IPS-15b (cell line): ENCODE measurements around the gene CYTH4.

Experiments used
- H3K27me3 ChIP-seq: one replicate; pipeline ENCODE4 v1.6.1; 2013; ENCODE audit warnings: low read length; ENCODE audit not compliant: control insufficient read depth, insufficient read depth
- H3K36me3 ChIP-seq: one replicate; pipeline ENCODE4 v1.6.1; 2013; ENCODE audit warnings: low read length; ENCODE audit not compliant: control insufficient read depth, insufficient read depth
- H3K4me1 ChIP-seq: one replicate; pipeline ENCODE4 v1.6.1; 2013; ENCODE audit warnings: mild to moderate bottlenecking, low read length; ENCODE audit not compliant: control insufficient read depth, insufficient read depth
- H3K4me3 ChIP-seq: one replicate; pipeline ENCODE4 v1.5.1; 2013; ENCODE audit warnings: low read depth, low read length
- H3K9ac ChIP-seq: one replicate; pipeline ENCODE4 v1.6.1; 2013; ENCODE audit warnings: low read depth, mild to moderate bottlenecking, low read length
- H3K9me3 ChIP-seq: one replicate; pipeline ENCODE4 v1.6.1; 2013; ENCODE audit warnings: mild to moderate bottlenecking, low read length; ENCODE audit not compliant: control insufficient read depth, insufficient read depth

The CYTH4 gene

DNA sequence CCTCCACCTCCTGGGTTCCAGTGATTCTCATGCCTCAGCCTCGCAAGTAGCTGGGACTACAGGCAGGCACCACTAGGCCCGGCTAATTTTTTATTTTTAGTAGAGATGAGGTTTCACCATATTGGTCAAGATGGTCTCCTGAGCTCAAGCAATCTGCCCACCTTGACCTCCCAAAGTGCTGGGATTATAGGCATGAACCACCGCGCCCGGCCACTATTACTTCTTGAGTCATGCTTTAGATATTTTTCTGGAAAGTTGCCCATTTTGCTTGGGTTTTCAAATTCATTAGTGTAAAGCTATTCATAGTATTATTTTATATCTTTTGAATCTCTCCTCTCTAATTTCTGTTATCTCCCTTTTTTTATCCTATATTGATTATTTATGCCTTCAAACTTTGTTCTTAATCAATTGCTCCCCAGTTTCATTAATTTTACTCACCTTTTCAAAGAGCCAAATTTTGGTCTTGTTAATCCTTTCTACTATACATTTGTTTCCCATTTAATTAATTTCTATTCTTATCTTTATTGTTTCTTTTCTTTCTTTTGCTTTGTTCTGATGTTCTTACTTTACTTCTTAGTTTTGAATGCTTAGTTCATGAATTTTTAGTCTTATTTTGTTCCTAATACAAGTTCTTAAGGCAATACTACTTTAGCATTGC lies 28.0 kb upstream of the CYTH4 start:
- no peak overlapping the region for H3K9ac ChIP-seq
- no peaks in the 10 kb centered on the region for H3K27me3 ChIP-seq

GRCh38 chr22:37254867-37255233 lies 27.5 kb upstream of the CYTH4 start:
- Histone ChIP-seq H3K9me3 (no peaks in the 10 kb centered on the region), H3K4me3 (no peak overlapping the region), H3K4me1 (peaks cover 3% of the 10 kb centered on the region), H3K27me3 (peaks cover 3% of the 10 kb centered on the region), H3K9ac (no peak overlapping the region), H3K36me3 (no peaks in the 10 kb centered on the region)

More for the DNA sequence above, 28.0 kb upstream of the CYTH4 start:
- peaks cover 3% of the 10 kb centered on the region for H3K4me1 ChIP-seq
- no peak overlapping the region for H3K4me3 ChIP-seq
- H3K36me3 ChIP-seq, result no peaks in the 10 kb centered on the region
- no peaks in the 10 kb centered on the region for H3K9me3 ChIP-seq

- no peaks in the 10 kb centered on the region for H3K9me3 ChIP-seq
- H3K4me3 ChIP-seq, result no peak overlapping the region
- H3K27me3 ChIP-seq, result peaks cover 10% of the 10 kb centered on the region
- H3K36me3 ChIP-seq, result no peaks in the 10 kb centered on the region
- H3K4me1 ChIP-seq, result peaks cover 3% of the 10 kb centered on the region
- no peak overlapping the region for H3K9ac ChIP-seq
Observed at GRCh38 chr22:37255558-37256006, 26.7 kb upstream of the CYTH4 start.

GRCh38 chr22:37256075-37256726 lies 26.1 kb upstream of the CYTH4 start:
- no peaks in the 10 kb centered on the region for H3K9me3 ChIP-seq
- peaks cover 12% of the 10 kb centered on the region for H3K27me3 ChIP-seq
- no peak overlapping the region for H3K4me3 ChIP-seq
- peaks cover 3% of the 10 kb centered on the region for H3K4me1 ChIP-seq
- H3K9ac ChIP-seq, result no peak overlapping the region
- no peaks in the 10 kb centered on the region for H3K36me3 ChIP-seq

DNA sequence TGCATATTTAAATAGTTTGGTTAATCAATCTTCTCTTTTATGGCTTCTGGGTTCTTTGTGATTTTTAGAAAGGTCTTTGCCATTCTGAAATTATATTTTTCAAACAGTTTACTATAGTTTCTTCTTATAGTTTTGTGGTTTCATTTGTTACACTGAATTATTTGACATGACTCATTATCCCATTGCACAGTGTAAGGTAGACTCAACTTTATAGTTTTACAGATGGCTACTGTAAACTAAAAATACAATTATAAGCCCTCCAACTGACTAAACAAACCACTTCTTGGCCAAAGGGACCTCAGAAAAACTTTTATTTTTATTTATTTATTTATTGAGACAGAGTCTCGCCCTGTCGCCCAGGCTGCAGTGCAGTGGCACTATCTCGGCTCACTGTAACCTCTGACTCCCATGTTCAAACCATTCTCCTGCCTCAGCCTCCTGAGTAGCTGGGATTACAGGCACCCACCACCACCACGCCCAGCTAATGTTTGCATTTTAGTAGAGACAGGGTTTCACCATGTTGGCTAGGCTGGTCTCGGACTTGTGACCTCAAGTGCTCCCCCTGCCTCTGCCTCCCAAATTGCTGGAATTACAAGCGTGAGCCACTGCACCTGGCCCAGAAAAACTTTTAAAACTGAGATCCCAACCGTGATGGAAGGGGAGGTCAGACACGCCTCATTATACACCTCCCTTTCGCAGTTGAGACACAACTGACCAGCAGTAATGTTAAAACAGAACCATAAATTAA lies 24.1 kb upstream of the CYTH4 start:
- Histone ChIP-seq H3K27me3 (peaks cover 12% of the 10 kb centered on the region), H3K36me3 (no peaks in the 10 kb centered on the region), H3K4me1 (peaks cover 3% of the 10 kb centered on the region), H3K9ac (no peak overlapping the region), H3K4me3 (no peak overlapping the region), H3K9me3 (no peaks in the 10 kb centered on the region)

DNA sequence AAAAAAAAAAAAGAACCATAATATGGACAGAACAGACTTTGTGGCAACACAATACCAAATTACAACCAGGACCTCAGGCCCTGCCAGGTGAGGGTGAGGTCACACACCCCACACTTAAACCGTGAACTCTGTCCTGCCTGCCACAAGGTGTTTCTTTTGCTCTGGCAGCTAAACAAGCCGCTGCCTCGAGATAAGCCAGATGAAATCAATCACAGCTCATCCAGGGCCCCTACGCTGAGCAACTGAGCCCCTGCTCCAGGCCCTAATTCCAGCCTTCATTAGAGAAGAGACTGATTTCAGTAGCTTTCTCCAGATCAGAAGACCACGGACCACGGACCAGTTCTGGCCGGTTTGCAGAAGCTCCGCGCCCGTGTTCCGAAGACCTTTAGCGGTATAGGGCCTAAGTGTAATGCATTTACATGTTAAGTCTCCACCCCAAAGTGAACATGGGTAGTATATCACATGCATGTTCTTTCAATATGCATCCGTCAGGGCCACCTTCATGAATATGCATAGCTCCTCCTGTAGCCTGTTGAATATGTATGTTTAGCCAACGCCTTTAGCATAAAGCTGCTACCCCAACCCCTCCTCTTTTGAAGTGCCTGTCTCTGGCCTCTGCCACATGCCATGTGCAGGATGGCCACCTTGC lies 23.4 kb upstream of the CYTH4 start:
- H3K4me1 ChIP-seq, result peaks cover 3% of the 10 kb centered on the region
- no peaks in the 10 kb centered on the region for H3K9me3 ChIP-seq
- no peak overlapping the region for H3K9ac ChIP-seq
- no peaks in the 10 kb centered on the region for H3K36me3 ChIP-seq
- peaks cover 12% of the 10 kb centered on the region for H3K27me3 ChIP-seq
- H3K4me3 ChIP-seq, result peak overlapping the region; percentile 26

- H3K9ac ChIP-seq, result no peak overlapping the region
- H3K27me3 ChIP-seq, result peaks cover 12% of the 10 kb centered on the region
- H3K4me3 ChIP-seq, result peak overlapping the region; percentile 26
- peaks cover 3% of the 10 kb centered on the region for H3K4me1 ChIP-seq
- peaks cover 4% of the 10 kb centered on the region for H3K9me3 ChIP-seq
- H3K36me3 ChIP-seq, result no peaks in the 10 kb centered on the region
Observed at GRCh38 chr22:37259540-37260029, 22.7 kb upstream of the CYTH4 start.

GRCh38 chr22:37260155-37260795 lies 22.0 kb upstream of the CYTH4 start:
- Histone ChIP-seq H3K4me1 (peaks cover 3% of the 10 kb centered on the region), H3K36me3 (no peaks in the 10 kb centered on the region), H3K9me3 (peaks cover 4% of the 10 kb centered on the region), H3K9ac (no peak overlapping the region), H3K4me3 (no peak overlapping the region), H3K27me3 (peaks cover 12% of the 10 kb centered on the region)

GRCh38 chr22:37260901-37261336 lies 21.4 kb upstream of the CYTH4 start:
- Histone ChIP-seq H3K9me3 (peaks cover 4% of the 10 kb centered on the region), H3K4me3 (no peak overlapping the region), H3K36me3 (no peaks in the 10 kb centered on the region), H3K27me3 (peaks cover 12% of the 10 kb centered on the region), H3K9ac (no peak overlapping the region), H3K4me1 (peaks cover 3% of the 10 kb centered on the region)

DNA sequence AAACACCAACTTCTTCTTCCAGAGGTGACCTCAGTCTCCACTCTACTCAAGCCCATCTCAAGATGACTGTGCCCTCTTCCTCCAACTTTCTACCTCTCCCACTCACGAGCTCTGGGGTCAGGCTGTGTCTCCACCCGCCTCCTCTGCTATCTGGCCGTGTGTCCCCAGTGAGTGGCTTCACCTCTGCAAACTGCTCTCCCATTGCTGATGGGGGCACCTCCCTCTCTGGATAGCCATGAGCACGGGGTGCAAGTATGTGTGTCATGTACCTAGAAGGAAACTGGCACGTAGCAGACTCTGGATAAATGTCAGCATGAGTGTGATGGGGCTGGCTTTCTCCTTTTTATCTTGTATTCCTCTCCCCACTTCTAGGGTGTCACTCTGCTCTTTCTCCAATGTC lies 20.0 kb upstream of the CYTH4 start:
- H3K27me3 ChIP-seq, result peaks cover 12% of the 10 kb centered on the region
- H3K36me3 ChIP-seq, result no peaks in the 10 kb centered on the region
- peaks cover 3% of the 10 kb centered on the region for H3K4me1 ChIP-seq
- no peak overlapping the region for H3K9ac ChIP-seq
- H3K9me3 ChIP-seq, result peaks cover 4% of the 10 kb centered on the region
- H3K4me3 ChIP-seq, result no peak overlapping the region
